Spleen (tissue), 7 donors: ENCODE measurements around the gene CNP.
A peak's percentile ranks its signal among the peaks of the same experiment; 100 is the strongest.

Experiments
- CTCF ChIP-seq, 11 experiments: fragments of 200-600 bp in 7 of 11; fragments of 450-650 bp in 4 of 11; sonication (generic) in 4 of 11; IDR thresholded peaks in 8 of 11; conservative IDR thresholded peaks in 3 of 11; 1 replicate in 7 of 11; 2 replicates in 4 of 11; pipeline versions ENCODE4 v1.4.0 to v1.8.0; 2016 to 2021; ENCODE audit warnings: antibody characterized with exemption in 11 of 11, inconsistent platforms in 4 of 11, mild to moderate bottlenecking in 1 of 11
- POLR2AphosphoS5 ChIP-seq, 3 donors: sonication (generic); formaldehyde crosslinking; IDR thresholded peaks; one replicate each; pipeline ENCODE4 v1.5.1; 2017; ENCODE audit warnings: antibody characterized with exemption in 3 of 3
- donor health status: DM: no; HTN: no; CAD: no; lungs with moderate emphysema.
- donor health status: DM: no; HTN: no; CAD: no.
- donor health status: DM: no; HTN: no; CAD: no.

- peak in 10 of 11 experiments; percentile 37 to 80 (median 61) for TF ChIP-seq CTCF (IDR thresholded peaks at IDR 0.05 in 8 of 11, conservative IDR thresholded peaks at IDR 0.05 in 3 of 11)
- TF ChIP-seq POLR2AphosphoS5 (IDR thresholded peaks at IDR 0.05), result peak; percentile 95 to 96 (median 96)
These were observed 36.4 kb upstream of the CNP start, which contains the start of gene ODAD4 for GRCh38 chr17:41930009-41930832.
